Prostate gland (tissue), 2 donors: Measurements from ENCODE around the gene TM4SF20. TPM values are rescaled to one million over a fixed set of nuclear protein-coding genes. Genes with fewer than 3 reads are reported as not detected.

Source experiments
- DNase-seq: peaks from one replicate; pipeline ENCODE4 v3.0.0-alpha.2; 2019; ENCODE audit warnings: low spot score
- H3K27ac ChIP-seq, 2 donors: fragments of 200-600 bp; sonication (generic); 2 replicates each; pipeline ENCODE4 v1.5.1; 2017 to 2019
- H3K27me3 ChIP-seq: fragments of 200-600 bp; sonication (generic); replicated peaks from 2 replicates; pipeline ENCODE4 v1.5.1; 2019; ENCODE audit not compliant: insufficient read depth
- H3K36me3 ChIP-seq, 2 donors: fragments of 200-600 bp; sonication (generic); 1 replicate in 1 of 2; 2 replicates in 1 of 2; pipeline versions ENCODE4 v1.5.1 to v1.8.1; 2017 to 2019
- H3K4me1 ChIP-seq: fragments of 200-600 bp; sonication (generic); replicated peaks from 2 replicates; pipeline ENCODE4 v1.5.1; 2019
- H3K4me3 ChIP-seq, 2 donors: fragments of 200-600 bp; sonication (generic); 2 replicates each; pipeline ENCODE4 v1.5.1; 2017 to 2019
- H3K9me3 ChIP-seq: fragments of 200-600 bp; sonication (generic); 2 replicates; pipeline ENCODE4 v1.5.1; 2017
- POLR2A ChIP-seq: fragments of 450-650 bp; IDR thresholded peaks from one replicate; pipeline ENCODE4 v1.6.1; 2016; ENCODE audit warnings: antibody characterized with exemption, mild to moderate bottlenecking
- POLR2AphosphoS5 ChIP-seq: sonication (generic); formaldehyde crosslinking; IDR thresholded peaks from one replicate; pipeline ENCODE4 v1.6.1; 2017; ENCODE audit warnings: antibody characterized with exemption
- WGBS: methylation state at CpG from one replicate; pipeline ENCODE4 v1.1.5; 2018; 5-methylcytosine and 5-hydroxymethylcytosine counted together
- intact Hi-C: fragments of 100-400 bp; cut with DNase I; formaldehyde crosslinking; loops from one replicate; pipeline ENCODE4 v1.14.2; 2022
- total RNA-seq, 2 donors: library from RNA; depleted of rRNA; stranded (reverse); fragments of >200 nt; gene quantifications; one replicate each; pipeline ENCODE4 v1.1.0, GENCODE V29; 2016
- TF ChIP-seq, protein P1 (sequence below), 4 experiments: fragments of 200-600 bp in 2 of 4; fragments of 450-650 bp in 2 of 4; sonication (generic) in 2 of 4; IDR thresholded peaks; 1 replicate in 3 of 4; 2 replicates in 1 of 4; pipeline ENCODE4 v1.5.1; 2016 to 2019; ENCODE audit warnings: antibody characterized with exemption in 4 of 4, mild to moderate bottlenecking in 2 of 4, moderate library complexity in 2 of 4

Gene TM4SF20
- total RNA-seq, 2 donors from 2014 or later = not detected

DNA sequence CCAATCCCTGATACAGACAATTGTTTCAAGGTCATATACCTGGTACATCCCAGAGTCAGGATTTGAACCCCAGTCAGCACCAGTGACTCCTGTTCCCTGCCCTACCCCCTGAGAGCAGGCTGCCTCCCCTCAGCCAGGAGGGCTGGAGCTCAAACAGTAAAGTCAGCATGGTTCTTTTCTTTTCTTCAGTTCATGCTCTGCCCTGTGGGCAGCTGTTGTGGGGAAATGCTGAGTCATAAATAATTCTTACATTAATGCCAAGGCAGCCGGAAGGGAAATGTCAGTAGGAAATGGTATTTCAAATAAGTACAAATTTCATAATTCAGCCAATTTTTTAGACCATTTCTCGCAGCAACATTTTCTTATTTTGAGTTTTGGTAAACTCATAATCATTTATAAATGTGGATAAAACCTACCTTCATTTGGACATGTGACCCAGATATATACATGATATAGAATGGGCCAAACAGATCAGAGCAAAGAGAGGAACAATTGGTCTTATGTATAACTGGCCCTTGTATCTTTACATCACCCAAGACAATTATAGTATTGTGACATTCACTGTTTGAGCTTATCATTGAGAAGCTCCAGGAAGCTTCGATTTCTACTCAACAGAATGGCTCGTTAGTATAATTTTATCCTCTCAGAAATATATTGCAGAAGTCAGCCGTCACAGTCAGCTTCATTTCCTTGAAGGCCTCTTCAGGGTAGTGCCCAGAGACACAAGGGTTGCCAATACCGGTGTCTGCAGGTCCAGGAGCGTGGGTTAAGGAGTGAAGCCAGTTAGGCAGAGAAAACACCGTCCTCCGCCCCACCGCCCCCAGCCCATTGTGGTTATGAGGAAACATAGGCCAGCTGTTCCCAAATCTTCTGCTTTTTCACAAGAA, 36.7 kb upstream of the TM4SF20 start:
- no peak for DNase-seq
- intact Hi-C loops = no loop called here
- WGBS = 67% methylated on average over 10 of the region's 10 CpGs
- H3K4me1 ChIP-seq = no peaks in the 10 kb centered on the region
- no peak for TF ChIP-seq POLR2A
- TF ChIP-seq, protein P1, sequence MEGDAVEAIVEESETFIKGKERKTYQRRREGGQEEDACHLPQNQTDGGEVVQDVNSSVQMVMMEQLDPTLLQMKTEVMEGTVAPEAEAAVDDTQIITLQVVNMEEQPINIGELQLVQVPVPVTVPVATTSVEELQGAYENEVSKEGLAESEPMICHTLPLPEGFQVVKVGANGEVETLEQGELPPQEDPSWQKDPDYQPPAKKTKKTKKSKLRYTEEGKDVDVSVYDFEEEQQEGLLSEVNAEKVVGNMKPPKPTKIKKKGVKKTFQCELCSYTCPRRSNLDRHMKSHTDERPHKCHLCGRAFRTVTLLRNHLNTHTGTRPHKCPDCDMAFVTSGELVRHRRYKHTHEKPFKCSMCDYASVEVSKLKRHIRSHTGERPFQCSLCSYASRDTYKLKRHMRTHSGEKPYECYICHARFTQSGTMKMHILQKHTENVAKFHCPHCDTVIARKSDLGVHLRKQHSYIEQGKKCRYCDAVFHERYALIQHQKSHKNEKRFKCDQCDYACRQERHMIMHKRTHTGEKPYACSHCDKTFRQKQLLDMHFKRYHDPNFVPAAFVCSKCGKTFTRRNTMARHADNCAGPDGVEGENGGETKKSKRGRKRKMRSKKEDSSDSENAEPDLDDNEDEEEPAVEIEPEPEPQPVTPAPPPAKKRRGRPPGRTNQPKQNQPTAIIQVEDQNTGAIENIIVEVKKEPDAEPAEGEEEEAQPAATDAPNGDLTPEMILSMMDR (IDR thresholded peaks at IDR 0.05) = no peak
- TF ChIP-seq POLR2AphosphoS5 = no peak
- no peaks in the 10 kb centered on the region for H3K27me3 ChIP-seq
- no peak overlapping the region for H3K4me3 ChIP-seq
- H3K9me3 ChIP-seq = no peaks in the 10 kb centered on the region
- no peaks in the 10 kb centered on the region for H3K36me3 ChIP-seq
- no peak overlapping the region for H3K27ac ChIP-seq

DNA sequence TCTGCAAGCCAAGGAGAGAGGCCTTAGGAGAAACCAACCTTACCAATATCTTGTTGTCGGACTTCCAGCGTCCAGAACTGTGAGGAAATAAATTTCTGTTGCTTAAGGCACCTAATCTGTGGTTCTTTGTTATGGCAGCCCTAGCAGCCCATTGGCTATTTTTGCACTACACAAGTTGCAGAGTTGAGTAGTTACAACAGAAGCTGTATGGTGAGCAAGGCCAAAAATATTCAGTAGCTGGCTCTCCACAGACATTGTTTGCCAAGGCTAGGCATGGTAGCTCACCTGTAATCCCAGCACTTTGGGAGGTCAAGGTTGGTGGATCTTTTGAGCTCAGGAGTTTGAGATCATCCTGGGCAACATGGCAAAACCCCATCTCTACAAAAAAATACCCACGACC, 35.7 kb upstream of the TM4SF20 start:
- no peaks in the 10 kb centered on the region for H3K4me1 ChIP-seq
- H3K4me3 ChIP-seq = no peak overlapping the region
- no peak for DNase-seq
- no peak overlapping the region for H3K27ac ChIP-seq
- H3K9me3 ChIP-seq = no peaks in the 10 kb centered on the region
- H3K27me3 ChIP-seq = no peaks in the 10 kb centered on the region
- TF ChIP-seq POLR2A = no peak
- TF ChIP-seq, protein P1 (IDR thresholded peaks at IDR 0.05) = no peak
- TF ChIP-seq POLR2AphosphoS5 = no peak
- WGBS = 95% methylated on average over 3 of the region's 3 CpGs
- intact Hi-C loops = no loop called here
- H3K36me3 ChIP-seq = no peaks in the 10 kb centered on the region

DNA sequence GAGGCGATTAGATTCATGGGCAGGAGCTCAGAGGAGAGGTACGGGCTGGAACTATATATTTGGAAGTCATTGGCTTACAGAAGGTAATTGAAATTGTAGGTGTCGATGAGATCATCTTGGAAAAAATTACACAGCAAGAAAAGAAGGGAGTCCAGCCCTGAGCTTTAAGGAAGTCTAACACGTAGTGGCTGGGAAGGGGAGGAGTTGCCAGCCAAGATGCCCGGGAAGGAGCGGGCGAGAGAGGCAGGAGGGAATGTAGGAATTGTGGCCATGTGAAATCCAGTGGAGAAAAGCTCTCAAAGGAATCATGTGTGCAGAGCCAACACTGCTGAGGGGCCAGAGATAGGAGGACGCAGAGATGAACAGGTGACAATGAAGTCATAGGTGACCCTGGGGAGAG, 34.3 kb upstream of the TM4SF20 start:
- Histone ChIP-seq H3K27me3 (no peaks in the 10 kb centered on the region), H3K4me1 (no peaks in the 10 kb centered on the region), H3K36me3 (no peaks in the 10 kb centered on the region), H3K4me3 (no peak overlapping the region), H3K27ac (no peak overlapping the region), H3K9me3 (no peaks in the 10 kb centered on the region)
- TF ChIP-seq POLR2A = no peak
- TF ChIP-seq POLR2AphosphoS5 = no peak
- TF ChIP-seq, protein P1 (IDR thresholded peaks at IDR 0.05) = no peak
- 84% methylated on average over 8 of the region's 8 CpGs for WGBS
- intact Hi-C loops = no loop called here
- no peak for DNase-seq

DNA sequence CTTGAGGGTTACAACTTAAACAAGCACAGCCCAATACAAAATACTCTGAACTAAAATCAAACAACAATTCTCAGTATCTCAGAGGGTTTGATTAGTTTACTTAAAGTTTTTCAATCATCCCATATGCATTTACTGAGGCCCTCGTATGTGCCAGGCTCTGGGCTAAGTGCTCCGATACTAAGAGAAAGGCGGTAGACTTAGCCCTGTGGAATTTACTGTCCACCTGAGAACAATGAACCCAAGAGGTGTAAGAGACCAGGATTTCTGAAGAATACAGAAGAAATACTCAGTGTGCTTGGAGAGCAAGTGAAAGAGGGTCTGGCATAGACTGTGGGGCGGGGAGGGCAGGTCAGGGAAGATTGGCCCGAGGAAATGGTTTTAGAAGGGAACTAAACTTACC, 33.8 kb upstream of the TM4SF20 start:
- Histone ChIP-seq H3K4me1 (no peaks in the 10 kb centered on the region), H3K36me3 (no peaks in the 10 kb centered on the region), H3K27ac (no peak overlapping the region), H3K9me3 (no peaks in the 10 kb centered on the region), H3K4me3 (no peak overlapping the region), H3K27me3 (no peaks in the 10 kb centered on the region)
- 81% methylated on average over 5 of the region's 5 CpGs for WGBS
- intact Hi-C loops = no loop called here
- no peak for DNase-seq
- TF ChIP-seq, protein P1 (IDR thresholded peaks at IDR 0.05) = no peak
- no peak for TF ChIP-seq POLR2A
- TF ChIP-seq POLR2AphosphoS5 = no peak

DNA sequence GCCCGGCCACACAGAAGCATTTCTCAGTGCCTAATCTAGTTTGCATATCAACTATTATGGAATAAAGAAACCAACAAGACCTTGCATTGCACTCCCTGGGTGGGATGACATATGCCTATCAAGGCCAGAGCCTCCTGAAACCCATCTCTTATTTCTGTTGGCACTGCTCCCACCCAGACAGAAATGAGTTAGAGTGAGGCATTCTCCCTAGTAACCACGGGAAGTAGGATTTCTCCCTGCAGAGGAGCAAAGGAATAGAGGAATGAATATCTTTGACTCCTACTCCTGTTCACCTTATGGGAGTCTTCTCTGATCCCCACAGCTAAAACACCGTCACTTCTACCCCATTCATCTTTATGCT, 32.9 kb upstream of the TM4SF20 start:
- TF ChIP-seq POLR2AphosphoS5 (no peak), POLR2A (no peak)
- TF ChIP-seq, protein P1 (IDR thresholded peaks at IDR 0.05) = no peak
- intact Hi-C loops = no loop called here
- no peak for DNase-seq
- Histone ChIP-seq H3K27ac (no peak overlapping the region), H3K27me3 (no peaks in the 10 kb centered on the region), H3K9me3 (no peaks in the 10 kb centered on the region), H3K4me1 (no peaks in the 10 kb centered on the region), H3K4me3 (no peak overlapping the region), H3K36me3 (no peaks in the 10 kb centered on the region)
- 76% methylated on average over 3 of the region's 3 CpGs for whole genome bisulfite sequencing
